Pancreas (tissue), 10 donors: Measurements from ENCODE around the gene ASB6. TPM values are rescaled to one million over a fixed set of nuclear protein-coding genes. Genes with fewer than 3 reads are reported as not detected.

ENCODE experiments used
- ATAC-seq, 4 donors: fragments of 200-7000 bp; cut with Tn5 transposase; one replicate each; pipeline versions ENCODE4 v1.8.0 to v1.9.1; 2020; ENCODE audit warnings: mild to moderate bottlenecking in 4 of 4, moderate library complexity in 4 of 4
- DNase-seq, 6 donors: peaks; one replicate each; pipeline ENCODE4 v3.0.0-alpha.2; 2020
- FAIRE-seq: peaks from 2 replicates; lab custom pipeline; 2012; peaks lifted over from hg19 to GRCh38; lab: Jason Lieb, UNC
- H3K27ac ChIP-seq, 4 donors: fragments of 200-600 bp; sonication (generic); 1 replicate in 3 of 4; 2 replicates in 1 of 4; pipeline versions ENCODE4 v1.5.0 to v1.8.0; 2020
- H3K27me3 ChIP-seq, 4 donors: fragments of 200-600 bp; one replicate each; pipeline ENCODE4 v1.8.0; 2021
- H3K36me3 ChIP-seq, 3 donors: fragments of 200-600 bp; sonication (generic) in 1 of 3; one replicate each; pipeline versions ENCODE4 v1.5.0 to v1.8.0; 2020 to 2021
- H3K4me1 ChIP-seq, 3 donors: fragments of 200-600 bp; one replicate each; pipeline ENCODE4 v1.8.0; 2021
- H3K4me3 ChIP-seq, 4 donors: fragments of 200-600 bp; sonication (generic) in 2 of 4; one replicate each; pipeline versions ENCODE4 v1.5.0 to v1.8.0; 2020 to 2021
- H3K9me3 ChIP-seq, 4 donors: fragments of 200-600 bp; one replicate each; pipeline ENCODE4 v1.8.0; 2021
- CTCF ChIP-seq, 4 donors: fragments of 200-600 bp; sonication (generic) in 3 of 4; IDR thresholded peaks; one replicate each; pipeline versions ENCODE4 v1.5.0 to v1.8.0; 2021; ENCODE audit warnings: antibody characterized with exemption in 4 of 4
- WGBS, 2 donors: extraction: QIAGEN DNeasy Blood & Tissue Kit; methylation state at CpG; one replicate each; pipeline ENCODE4 v1.1.7; 2013; 5-methylcytosine and 5-hydroxymethylcytosine counted together
- intact Hi-C, 3 donors: fragments of 100-400 bp; cut with DNase I; formaldehyde crosslinking; loops; one replicate each; pipeline versions ENCODE4 v1.11.1 to v1.14.2; 2022
- polyA plus RNA-seq, 2 donors: library from polyadenylated mRNA; stranded (reverse); fragments of 200-250 nt; gene quantifications; one replicate each; pipeline ENCODE4 v1.2.3, GENCODE V29; 2013
- total RNA-seq, 6 donors: library from RNA; stranded (reverse); fragmentation: NEBNext Ultra II Directional in 4 of 6; extraction: Animal tissue kit (Norgen Biotek cat#: 25700) in 4 of 6; gene quantifications; one replicate each; pipeline versions ENCODE4 v1.2.1 to v1.2.4, GENCODE V29; 2021 to 2023
- donor health status: healthy with polysubstance abuse.
- donor health status: DM: no; HTN: no; CAD: no; lungs with moderate emphysema.
- donor health status: DM: no; HTN: no; CAD: no.
- donor health status: control.
- donor health status: control.
- donor health status: Bipolar disorder and iron deficiency.
- donor health status: DM: yes; HTN: yes; CAD: no.
- donor health status: DM: no; HTN: no; CAD: no.
- donor health status: DM: no; HTN: no; CAD: no.
- donor health status: DM: yes; HTN: yes; CAD: no.

ASB6 gene
- total and polyA plus RNA-seq, 8 donors: 6.3 to 23.7 (median 9.0) TPM

DNA sequence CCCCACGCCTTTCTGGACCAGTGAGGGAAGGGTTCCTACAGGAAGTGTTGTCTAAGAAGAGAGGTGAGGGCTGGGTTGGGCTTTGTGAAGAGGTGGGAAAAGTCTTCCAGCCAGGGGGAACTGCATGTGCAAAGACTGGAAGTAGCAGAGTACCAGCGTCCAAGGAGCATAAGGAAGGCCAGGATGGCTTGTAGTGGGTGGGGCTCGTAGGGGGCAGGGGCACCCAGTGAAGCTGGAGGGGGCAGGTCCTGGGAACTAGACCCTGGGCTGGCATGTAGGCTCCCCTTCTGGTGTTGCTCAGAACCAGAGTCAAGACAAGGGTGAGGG, 43.9 kb upstream of the ASB6 start:
- Histone ChIP-seq H3K4me3 (no peak overlapping the region), H3K27ac (no peak overlapping the region), H3K9me3 (no peaks in the 10 kb centered on the region), H3K36me3 (no peaks in the 10 kb centered on the region), H3K27me3 (no peaks in the 10 kb centered on the region), H3K4me1 (no peaks in the 10 kb centered on the region)
- no peak for TF ChIP-seq CTCF (IDR thresholded peaks at IDR 0.05)
- intact Hi-C loops: no loop called here
- FAIRE-seq: no peak
- WGBS, 2 donors: 56 to 62% methylated on average over 3 of the region's 3 CpGs
- no peak for ATAC-seq
- DNase-seq: no peak

DNA sequence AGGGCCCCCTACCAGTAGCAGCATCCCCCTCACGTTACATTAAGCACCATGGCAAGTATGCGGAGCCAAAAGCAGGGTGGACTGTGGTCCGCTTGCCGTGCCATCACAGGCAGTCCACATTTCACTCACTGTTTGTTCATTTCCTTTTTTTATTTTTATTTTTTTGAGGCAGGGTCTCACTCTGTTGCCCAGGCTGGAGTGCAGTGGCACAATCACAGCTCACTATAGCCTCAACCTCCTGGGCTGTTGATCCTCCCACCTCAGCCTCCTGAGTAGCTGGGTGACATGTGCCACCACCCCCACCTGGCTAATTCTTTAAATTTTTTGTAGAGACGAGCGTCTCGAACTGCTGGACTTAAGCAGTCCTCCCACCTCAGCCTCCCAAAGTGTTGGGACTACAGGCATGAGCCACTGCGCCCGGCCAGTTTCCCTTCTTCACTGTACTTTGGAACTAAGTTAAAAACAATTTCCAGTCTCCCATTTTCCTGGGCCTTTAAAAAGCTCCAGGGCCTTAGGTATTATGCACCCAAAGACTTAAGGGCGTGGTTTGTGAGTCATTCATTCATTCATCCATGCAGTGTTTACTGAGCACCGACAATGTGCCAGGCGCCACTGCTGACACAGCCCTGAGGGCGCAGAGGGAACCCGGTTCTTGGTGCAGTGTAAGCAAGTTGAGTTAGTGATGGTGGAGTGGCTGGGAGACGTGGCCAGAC, 43.4 kb upstream of the ASB6 start:
- no peak for FAIRE-seq
- DNase-seq: no peak
- Histone ChIP-seq H3K27me3 (no peaks in the 10 kb centered on the region), H3K27ac (no peak overlapping the region), H3K36me3 (no peaks in the 10 kb centered on the region), H3K4me3 (no peak overlapping the region), H3K4me1 (no peaks in the 10 kb centered on the region), H3K9me3 (no peaks in the 10 kb centered on the region)
- WGBS, 2 donors: 69 to 76% methylated on average over 15 of the region's 15 CpGs
- intact Hi-C loops: no loop called here
- no peak for ATAC-seq
- TF ChIP-seq CTCF (IDR thresholded peaks at IDR 0.05): no peak

GRCh38 chr9:129682381-129682780, 40.4 kb upstream of the ASB6 start:
- H3K4me3 ChIP-seq: no peak overlapping the region
- ATAC-seq (no peak), DNase-seq (no peak), FAIRE-seq (no peak)
- H3K36me3 ChIP-seq: no peaks in the 10 kb centered on the region
- H3K27ac ChIP-seq: no peak overlapping the region
- intact Hi-C loops: no loop called here
- no peak for TF ChIP-seq CTCF (IDR thresholded peaks at IDR 0.05)
- 65 to 67% methylated on average over 7 of the region's 7 CpGs for WGBS, 2 donors
- H3K9me3 ChIP-seq: no peaks in the 10 kb centered on the region
- H3K4me1 ChIP-seq: no peaks in the 10 kb centered on the region
- no peaks in the 10 kb centered on the region for H3K27me3 ChIP-seq

DNA sequence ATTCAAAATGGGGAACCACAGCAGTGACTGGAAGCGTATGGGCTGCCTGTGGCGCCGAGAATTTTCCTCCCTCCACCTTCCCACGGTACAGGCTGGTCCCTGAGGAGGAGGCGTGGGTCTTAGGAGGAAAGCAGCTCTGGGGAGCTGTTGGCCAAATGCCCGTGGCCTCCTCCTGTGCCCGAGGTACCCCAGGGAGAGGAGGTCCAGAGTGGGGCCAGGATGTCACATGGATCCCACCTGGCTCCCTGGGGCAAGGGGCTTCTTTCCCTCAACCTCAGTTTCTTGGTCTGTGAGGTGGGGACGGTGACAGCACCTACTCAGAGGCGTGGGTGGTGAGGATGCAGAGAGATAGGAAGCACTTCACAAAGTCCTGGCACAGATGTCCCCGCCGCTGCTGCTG, 40.0 kb upstream of the ASB6 start:
- no peaks in the 10 kb centered on the region for H3K9me3 ChIP-seq
- intact Hi-C loops: no loop called here
- H3K27ac ChIP-seq: no peak overlapping the region
- TF ChIP-seq CTCF (IDR thresholded peaks at IDR 0.05): no peak
- H3K27me3 ChIP-seq: no peaks in the 10 kb centered on the region
- 52 to 69% methylated on average over 11 of the region's 11 CpGs for WGBS, 2 donors
- no peaks in the 10 kb centered on the region for H3K36me3 ChIP-seq
- ATAC-seq: no peak
- no peaks in the 10 kb centered on the region for H3K4me1 ChIP-seq
- FAIRE-seq: no peak
- no peak for DNase-seq
- H3K4me3 ChIP-seq: no peak overlapping the region

GRCh38 chr9:129679537-129679936, 37.6 kb upstream of the ASB6 start:
- Histone ChIP-seq H3K9me3 (no peaks in the 10 kb centered on the region), H3K27ac (no peak overlapping the region), H3K36me3 (no peaks in the 10 kb centered on the region), H3K27me3 (no peaks in the 10 kb centered on the region), H3K4me1 (no peaks in the 10 kb centered on the region), H3K4me3 (no peak overlapping the region)
- intact Hi-C loops: no loop called here
- WGBS, 2 donors: 40 to 51% methylated on average over 9 of the region's 9 CpGs
- DNase-seq: no peak
- ATAC-seq: no peak
- no peak for FAIRE-seq
- no peak for TF ChIP-seq CTCF (IDR thresholded peaks at IDR 0.05)
